Activated T-helper 17 cell treated with anti-CD3 and anti-CD28 coated beads, Interleukin-2, amount 50 U/mL, for 72 hours (primary cell): ENCODE measurements around the gene CHAC1. TPM values are rescaled to one million over a fixed set of nuclear protein-coding genes. Genes with fewer than 3 reads are reported as not detected.
A peak's percentile ranks its signal among the peaks of the same experiment; 100 is the strongest.
"Not testable (repeated sequence)": the region's sequence is repeated elsewhere in the genome, so short reads cannot be mapped to it uniquely, and the experiment has no call there.

Source experiments
- ATAC-seq: fragments of 150-1000 bp; cut with Tn5 transposase; replicated peaks from 2 replicates; pipeline ENCODE4 v1.10.0; 2021; ENCODE audit warnings: mild to moderate bottlenecking, moderate library complexity
- H3K27ac Mint-ChIP-seq: one replicate; pipeline ENCODE4 v1.8.0; 2022; ENCODE audit warnings: mixed read lengths
- H3K27me3 Mint-ChIP-seq: one replicate; pipeline ENCODE4 v1.8.0; 2022; ENCODE audit warnings: mixed read lengths
- H3K36me3 Mint-ChIP-seq: one replicate; pipeline ENCODE4 v1.8.0; 2022; ENCODE audit warnings: low read depth, mild to moderate bottlenecking, mixed read lengths
- H3K4me1 Mint-ChIP-seq: one replicate; pipeline ENCODE4 v1.8.0; 2022; ENCODE audit warnings: mixed read lengths
- H3K4me3 Mint-ChIP-seq: one replicate; pipeline ENCODE4 v1.8.0; 2022; ENCODE audit warnings: mild to moderate bottlenecking, mixed read lengths
- H3K9me3 Mint-ChIP-seq: one replicate; pipeline ENCODE4 v1.8.0; 2022; ENCODE audit warnings: mixed read lengths
- total RNA-seq, 2 donors: library from RNA; stranded (reverse); gene quantifications; one replicate each; pipeline ENCODE4 v1.2.3, GENCODE V29; 2022

The CHAC1 gene
- total RNA-seq, 2 donors from 2014 or later: 2.4 to 6.8 TPM

- peaks cover 9% of the 10 kb centered on the region for H3K4me1 Mint-ChIP-seq
Measured at GRCh38 chr15:40955141-40955903, 2.1 kb downstream of the CHAC1 start.

DNA sequence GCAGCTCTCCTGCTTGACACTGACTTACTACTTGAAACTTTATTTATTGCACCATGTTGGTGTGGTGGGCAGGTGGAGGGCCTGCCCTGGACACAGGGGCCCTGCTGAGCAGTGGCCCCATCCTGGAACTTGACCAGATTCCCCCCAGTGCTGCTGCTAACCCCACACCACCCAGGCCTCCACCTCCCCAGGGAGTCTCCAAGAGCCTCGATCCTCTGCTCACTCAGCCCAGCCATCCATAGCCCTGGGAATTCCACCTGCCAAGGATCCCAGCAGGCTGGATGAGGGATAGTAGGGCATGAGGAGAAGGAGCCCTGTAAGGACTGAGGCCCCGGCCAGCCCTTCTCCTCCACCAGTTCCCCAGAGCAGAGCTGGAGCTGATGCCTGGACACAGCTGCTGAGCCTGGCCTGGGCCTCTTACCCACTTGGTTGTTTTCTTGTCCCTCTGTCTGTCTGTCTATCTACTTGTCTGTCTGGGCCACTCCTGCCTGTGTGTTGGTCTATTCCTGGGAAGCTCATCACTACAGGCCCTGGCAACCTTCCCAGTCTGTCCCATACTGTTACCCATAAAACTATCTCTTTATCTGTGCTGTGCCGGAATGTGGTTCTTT lies 2.8 kb downstream of the CHAC1 start:
- ATAC-seq: no peak
- peaks cover 23% of the 10 kb centered on the region for H3K36me3 Mint-ChIP-seq
- no peaks in the 10 kb centered on the region for H3K9me3 Mint-ChIP-seq
- peak overlapping the region; percentile 56 for H3K4me3 Mint-ChIP-seq
- peaks cover 9% of the 10 kb centered on the region for H3K4me1 Mint-ChIP-seq
- H3K27me3 Mint-ChIP-seq: no peaks in the 10 kb centered on the region
- H3K27ac Mint-ChIP-seq: peak overlapping the region; percentile 79

More at GRCh38 chr15:40955141-40955903, 2.1 kb downstream of the CHAC1 start:
- peak overlapping the region; percentile 87 for H3K4me3 Mint-ChIP-seq
- ATAC-seq: no peak
- no peaks in the 10 kb centered on the region for H3K9me3 Mint-ChIP-seq
- peaks cover 23% of the 10 kb centered on the region for H3K36me3 Mint-ChIP-seq
- H3K27me3 Mint-ChIP-seq: no peaks in the 10 kb centered on the region
- H3K27ac Mint-ChIP-seq: no peak overlapping the region

GRCh38 chr15:40956541-40956982 lies 3.3 kb downstream of the CHAC1 start:
- Mint-ChIP-seq H3K27ac (peak overlapping the region; percentile 79), H3K36me3 (peaks cover 23% of the 10 kb centered on the region), H3K27me3 (no peaks in the 10 kb centered on the region), H3K4me1 (peaks cover 9% of the 10 kb centered on the region), H3K4me3 (peak overlapping the region; percentile 56), H3K9me3 (no peaks in the 10 kb centered on the region)
- no peak for ATAC-seq

DNA sequence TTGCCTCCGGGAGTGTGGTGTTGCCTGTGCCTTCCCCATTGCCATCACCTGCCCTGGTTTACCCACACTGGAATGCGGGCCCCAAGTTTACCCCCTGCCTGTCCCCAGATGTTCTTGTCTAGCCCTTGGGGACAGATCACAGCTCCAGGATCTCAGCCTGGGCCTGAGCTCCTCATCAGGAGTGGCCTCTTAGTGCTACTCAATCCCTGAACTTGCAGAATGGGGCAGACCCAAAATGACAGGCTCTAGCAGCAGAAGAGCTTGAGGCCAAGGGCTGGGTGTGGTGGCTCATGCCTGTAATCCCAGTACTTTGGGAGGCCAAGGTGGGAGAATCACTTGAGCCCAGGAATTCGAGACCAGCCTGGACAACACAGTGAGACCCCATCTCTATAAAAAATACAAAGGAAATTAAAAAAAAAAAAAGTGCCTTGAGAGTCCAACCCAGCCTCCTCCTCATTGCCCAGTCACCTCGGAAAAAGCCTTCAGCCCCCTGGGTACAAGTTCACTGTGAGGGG lies 3.8 kb downstream of the CHAC1 start:
- no peak overlapping the region for H3K27ac Mint-ChIP-seq
- H3K4me1 Mint-ChIP-seq: peaks cover 9% of the 10 kb centered on the region
- H3K4me3 Mint-ChIP-seq: no peak overlapping the region
- no peaks in the 10 kb centered on the region for H3K9me3 Mint-ChIP-seq
- H3K36me3 Mint-ChIP-seq: peaks cover 23% of the 10 kb centered on the region
- no peaks in the 10 kb centered on the region for H3K27me3 Mint-ChIP-seq
- no peak for ATAC-seq

DNA sequence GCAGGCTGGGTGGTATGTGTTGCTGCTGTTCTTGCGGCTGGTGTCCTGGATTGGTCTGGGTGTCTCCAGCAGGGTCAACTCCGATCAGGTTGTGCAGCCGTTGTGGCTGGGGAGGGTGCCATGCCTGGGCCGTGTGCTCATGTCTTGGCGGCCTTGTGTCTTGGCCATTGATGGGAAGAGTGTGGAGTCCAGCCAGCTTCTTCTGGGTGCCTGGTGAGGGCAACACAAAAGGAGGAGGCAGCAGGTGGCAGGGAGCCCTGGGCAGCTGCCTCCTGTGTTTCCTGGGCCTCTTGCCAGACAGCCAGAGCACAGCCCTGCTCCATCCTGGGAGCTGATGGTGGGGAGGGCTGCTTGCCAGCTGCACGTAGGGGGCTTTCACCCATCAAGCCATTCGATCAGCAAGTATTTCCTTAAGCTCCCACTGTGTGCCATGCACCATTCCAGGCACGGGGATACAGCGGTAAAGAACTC lies 4.3 kb downstream of the CHAC1 start:
- no peak for ATAC-seq
- Mint-ChIP-seq H3K36me3 (peaks cover 23% of the 10 kb centered on the region), H3K4me1 (peaks cover 9% of the 10 kb centered on the region), H3K4me3 (no peak overlapping the region), H3K9me3 (no peaks in the 10 kb centered on the region), H3K27ac (peak overlapping the region; percentile 13), H3K27me3 (no peaks in the 10 kb centered on the region)

- H3K4me3 Mint-ChIP-seq: no peak overlapping the region
- no peaks in the 10 kb centered on the region for H3K9me3 Mint-ChIP-seq
- peak overlapping the region; percentile 13 for H3K27ac Mint-ChIP-seq
- no peaks in the 10 kb centered on the region for H3K27me3 Mint-ChIP-seq
- H3K4me1 Mint-ChIP-seq: peaks cover 9% of the 10 kb centered on the region
- H3K36me3 Mint-ChIP-seq: peaks cover 23% of the 10 kb centered on the region
- no peak for ATAC-seq
Measured at GRCh38 chr15:40958146-40958545, 4.9 kb downstream of the CHAC1 start.

GRCh38 chr15:40958723-40959122 lies 5.5 kb downstream of the CHAC1 start:
- H3K4me3 Mint-ChIP-seq: no peak overlapping the region

GRCh38 chr15:40959331-40960141 lies 6.3 kb downstream of the CHAC1 start:
- Mint-ChIP-seq H3K4me1 (peaks cover 9% of the 10 kb centered on the region), H3K27ac (peak overlapping the region; percentile 73), H3K27me3 (peaks cover 3% of the 10 kb centered on the region), H3K36me3 (peaks cover 18% of the 10 kb centered on the region), H3K9me3 (no peaks in the 10 kb centered on the region), H3K4me3 (no peak overlapping the region)
- no peak for ATAC-seq

More at GRCh38 chr15:40958723-40959122, 5.5 kb downstream of the CHAC1 start:
- Mint-ChIP-seq H3K36me3 (peaks cover 23% of the 10 kb centered on the region), H3K27ac (peak overlapping the region; percentile 3), H3K9me3 (no peaks in the 10 kb centered on the region), H3K4me1 (peaks cover 9% of the 10 kb centered on the region), H3K27me3 (no peaks in the 10 kb centered on the region)
- ATAC-seq: no peak

- Mint-ChIP-seq H3K4me1 (peaks cover 9% of the 10 kb centered on the region), H3K27me3 (peaks cover 4% of the 10 kb centered on the region), H3K9me3 (no peaks in the 10 kb centered on the region), H3K36me3 (peaks cover 12% of the 10 kb centered on the region), H3K27ac (peak overlapping the region; percentile 73), H3K4me3 (no peak overlapping the region)
- no peak for ATAC-seq
Measured at GRCh38 chr15:40960151-40960885, 7.0 kb downstream of the CHAC1 start.

DNA sequence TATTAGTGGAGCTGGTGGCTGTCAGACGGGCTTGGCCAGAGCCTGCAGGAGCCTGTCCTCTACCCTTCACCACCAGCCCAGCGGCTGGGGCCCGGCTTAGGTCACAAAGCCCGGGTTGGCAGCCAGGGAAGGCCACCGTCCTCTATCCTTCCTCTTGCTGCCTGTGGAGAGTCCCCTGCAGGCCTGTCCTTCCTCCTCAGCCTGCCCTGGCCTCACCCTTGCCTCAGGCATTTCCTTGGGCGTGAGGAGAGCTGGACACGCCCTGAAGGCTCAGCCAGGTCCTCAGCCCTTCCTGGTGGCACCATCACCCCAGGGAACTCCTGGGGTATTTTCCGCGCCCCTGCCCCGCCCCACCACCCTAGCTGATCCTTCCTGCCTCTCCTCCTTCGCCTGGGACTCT lies 7.7 kb downstream of the CHAC1 start:
- Mint-ChIP-seq H3K27ac (no peak overlapping the region), H3K36me3 (peaks cover 7% of the 10 kb centered on the region), H3K9me3 (no peaks in the 10 kb centered on the region), H3K4me1 (peaks cover 7% of the 10 kb centered on the region), H3K27me3 (peaks cover 4% of the 10 kb centered on the region), H3K4me3 (no peak overlapping the region)
- no peak for ATAC-seq

DNA sequence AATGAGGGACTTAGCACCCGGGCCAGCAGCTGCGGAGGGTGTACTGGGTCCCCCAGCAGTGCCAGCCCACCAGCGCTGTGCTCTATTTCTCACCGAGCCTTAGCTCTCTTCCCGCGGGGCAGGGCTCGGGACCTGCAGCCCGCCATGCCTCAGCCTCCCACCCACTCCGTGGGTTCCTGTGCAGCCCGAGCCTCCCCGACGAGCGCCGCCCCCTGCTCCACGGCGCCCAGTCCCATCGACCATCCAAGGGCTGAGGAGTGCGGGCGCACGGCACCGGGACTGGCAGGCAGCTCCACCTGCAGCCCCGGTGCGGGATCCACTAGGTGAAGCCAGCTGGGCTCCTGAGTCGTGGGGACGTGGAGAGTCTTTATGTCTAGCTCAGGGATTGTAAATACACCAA lies 8.5 kb downstream of the CHAC1 start:
- not testable (repeated sequence) for H3K36me3 Mint-ChIP-seq, H3K4me1 Mint-ChIP-seq, H3K4me3 Mint-ChIP-seq, H3K9me3 Mint-ChIP-seq, H3K27ac Mint-ChIP-seq, ATAC-seq, H3K27me3 Mint-ChIP-seq

GRCh38 chr15:40962317-40962716 lies 9.0 kb downstream of the CHAC1 start:
- H3K9me3 Mint-ChIP-seq, H3K4me1 Mint-ChIP-seq, H3K36me3 Mint-ChIP-seq, H3K4me3 Mint-ChIP-seq, ATAC-seq, H3K27ac Mint-ChIP-seq, H3K27me3 Mint-ChIP-seq: not testable (repeated sequence)

- Mint-ChIP-seq H3K27ac (no peak overlapping the region), H3K36me3 (no peaks in the 10 kb centered on the region), H3K9me3 (no peaks in the 10 kb centered on the region), H3K27me3 (peaks cover 4% of the 10 kb centered on the region), H3K4me1 (no peaks in the 10 kb centered on the region), H3K4me3 (no peak overlapping the region)
- ATAC-seq: no peak
Measured at GRCh38 chr15:40963201-40963600, 9.9 kb downstream of the CHAC1 start.

- no peaks in the 10 kb centered on the region for H3K36me3 Mint-ChIP-seq
- H3K4me3 Mint-ChIP-seq: no peak overlapping the region
- no peaks in the 10 kb centered on the region for H3K9me3 Mint-ChIP-seq
- ATAC-seq: no peak
- H3K4me1 Mint-ChIP-seq: no peaks in the 10 kb centered on the region
- H3K27ac Mint-ChIP-seq: no peak overlapping the region
- peaks cover 4% of the 10 kb centered on the region for H3K27me3 Mint-ChIP-seq
Measured at GRCh38 chr15:40964006-40964405, 10.7 kb downstream of the CHAC1 start.
